GM18858 (cell line): Measurements from ENCODE around the gene CX3CL1.
"Not testable (repeated sequence)": the region's sequence is repeated elsewhere in the genome, so short reads cannot be mapped to it uniquely, and the experiment has no call there.

Source experiments
- ATAC-seq: cut with Tn5 transposase; IDR thresholded peaks from one replicate; pipeline ENCODE4 v1.9.1; 2021; ENCODE audit not compliant: unreplicated experiment

CX3CL1 gene

GRCh38 chr16:57381791-57382534 lies 9.7 kb downstream of the CX3CL1 start:
- ATAC-seq: no peak

- ATAC-seq: no peak
These were observed 10.4 kb downstream of the CX3CL1 start for GRCh38 chr16:57382535-57383275.

GRCh38 chr16:57383276-57384247 lies 11.3 kb downstream of the CX3CL1 start:
- no peak for ATAC-seq

GRCh38 chr16:57384248-57385070 lies 12.2 kb downstream of the CX3CL1 start:
- ATAC-seq: no peak

GRCh38 chr16:57385083-57385482 lies 12.8 kb downstream of the CX3CL1 start:
- no peak for ATAC-seq

GRCh38 chr16:57386381-57386951 lies 14.2 kb downstream of the CX3CL1 start:
- ATAC-seq: no peak

- no peak for ATAC-seq
These were observed 15.5 kb downstream of the CX3CL1 start for GRCh38 chr16:57387598-57388354.

GRCh38 chr16:57388359-57389086 lies 16.2 kb downstream of the CX3CL1 start:
- no peak for ATAC-seq

- no peak for ATAC-seq
These were observed 16.8 kb downstream of the CX3CL1 start for GRCh38 chr16:57389087-57389468.

- no peak for ATAC-seq
These were observed 18.5 kb downstream of the CX3CL1 start for GRCh38 chr16:57390636-57391295.

- no peak for ATAC-seq
These were observed 19.0 kb downstream of the CX3CL1 start for GRCh38 chr16:57391300-57391699.

- ATAC-seq: no peak
These were observed 19.4 kb downstream of the CX3CL1 start for GRCh38 chr16:57391708-57392107.

- ATAC-seq: no peak
These were observed 20.4 kb downstream of the CX3CL1 start for GRCh38 chr16:57392694-57393093.

GRCh38 chr16:57394444-57394843 lies 22.2 kb downstream of the CX3CL1 start:
- ATAC-seq: no peak

GRCh38 chr16:57395026-57395425 lies 22.7 kb downstream of the CX3CL1 start:
- ATAC-seq: no peak

- no peak for ATAC-seq
These were observed 24.5 kb downstream of the CX3CL1 start for GRCh38 chr16:57396786-57397185.

- not testable (repeated sequence) for ATAC-seq
These were observed 25.2 kb downstream of the CX3CL1 start for GRCh38 chr16:57397493-57397892.

- no peak for ATAC-seq
These were observed 29.8 kb downstream of the CX3CL1 start for GRCh38 chr16:57401943-57402640.
